ENCODE results near the gene MRPS10. TPM values are rescaled to one million over a fixed set of nuclear protein-coding genes. Genes with fewer than 3 reads are reported as not detected.
A peak's percentile ranks its signal among the peaks of the same experiment; 100 is the strongest.

MRPS10 gene
- total RNA-seq, 1 experiment from 2014 or later, result 62.9 TPM

- H3K36me3 Mint-ChIP-seq (ENCODE audit: insufficient read depth, unreplicated experiment), result peaks cover 27% of the 10 kb centered on the region
- H3K27me3 Mint-ChIP-seq (ENCODE audit: insufficient read depth, unreplicated experiment), result no peaks in the 10 kb centered on the region
- no peaks in the 10 kb centered on the region for H3K9me3 Mint-ChIP-seq (ENCODE audit: unreplicated experiment)
- peaks cover 47% of the 10 kb centered on the region for H3K4me1 Mint-ChIP-seq (ENCODE audit: insufficient read depth, unreplicated experiment)
- TF ChIP-seq CTCF (IDR thresholded peaks at IDR 0.05; ENCODE audit: unreplicated experiment), result no peak
- no peak for DNase-seq (ENCODE audit: unreplicated experiment)
- CTCF ChIA-PET, result interaction anchor here (0.6 to 4.3 kb wide), 3 partner anchors 181 to 656 kb away, joined by 3 to 19 read pairs (median 3); no protein-coding TSS in a partner anchor
- BruUV-seq (replicated peaks), result TSS peak; percentile 92
- H3K27ac Mint-ChIP-seq (ENCODE audit: low read depth, unreplicated experiment), result peak overlapping the region; percentile 92
- peak overlapping the region; percentile 73 for H3K4me3 Mint-ChIP-seq (ENCODE audit: unreplicated experiment)
- intact Hi-C loops (cut with micrococcal nuclease), result loop anchor here (5.0 kb wide), 1 partner anchor 177 kb away; no protein-coding TSS in a partner anchor
- POLR2A ChIA-PET, result interaction anchor here (0.6 to 5.3 kb wide), 16 partner anchors 8 to 378 kb away, joined by 3 to 56 read pairs (median 7); partner anchors contain the start of genes C6orf132, MRPS10, TAF8 and TRERF1
Measured at GRCh38 chr6:42225029-42225339, 7.3 kb upstream of the MRPS10 start.

GRCh38 chr6:42224222-42225028, 6.8 kb upstream of the MRPS10 start:
- H3K36me3 Mint-ChIP-seq (ENCODE audit: insufficient read depth, unreplicated experiment), result peaks cover 24% of the 10 kb centered on the region
- H3K9me3 Mint-ChIP-seq (ENCODE audit: unreplicated experiment), result no peaks in the 10 kb centered on the region
- H3K4me3 Mint-ChIP-seq (ENCODE audit: unreplicated experiment), result peak overlapping the region; percentile 73
- TF ChIP-seq CTCF (IDR thresholded peaks at IDR 0.05; ENCODE audit: unreplicated experiment), result no peak
- POLR2A ChIA-PET, result interaction anchor here (0.6 to 5.3 kb wide), 17 partner anchors 7 to 1128 kb away, joined by 3 to 56 read pairs (median 6); partner anchors contain the start of genes C6orf132, MRPS10, TAF8 and TRERF1
- H3K27me3 Mint-ChIP-seq (ENCODE audit: insufficient read depth, unreplicated experiment), result no peaks in the 10 kb centered on the region
- peak overlapping the region; percentile 92 for H3K27ac Mint-ChIP-seq (ENCODE audit: low read depth, unreplicated experiment)
- intact Hi-C loops (cut with micrococcal nuclease), result loop anchor here (5.0 kb wide), 1 partner anchor 178 kb away; no protein-coding TSS in a partner anchor
- peak; percentile 93 for DNase-seq (ENCODE audit: unreplicated experiment)
- peaks cover 44% of the 10 kb centered on the region for H3K4me1 Mint-ChIP-seq (ENCODE audit: insufficient read depth, unreplicated experiment)
- CTCF ChIA-PET, result interaction anchor here (0.6 to 4.3 kb wide), 6 partner anchors 11 to 656 kb away, joined by 3 to 19 read pairs (median 4); no protein-coding TSS in a partner anchor
- BruUV-seq (replicated peaks), result no TSS peak

- POLR2A ChIA-PET, result interaction anchor here (1.1 kb wide), 1 partner anchor 343 kb away, joined by 3 read pairs; no protein-coding TSS in a partner anchor
- Mint-ChIP-seq H3K4me1 (ENCODE audit: insufficient read depth, unreplicated experiment) (peaks cover 32% of the 10 kb centered on the region), H3K36me3 (ENCODE audit: insufficient read depth, unreplicated experiment) (peaks cover 10% of the 10 kb centered on the region), H3K9me3 (ENCODE audit: unreplicated experiment) (no peaks in the 10 kb centered on the region), H3K4me3 (ENCODE audit: unreplicated experiment) (no peak overlapping the region), H3K27ac (ENCODE audit: low read depth, unreplicated experiment) (no peak overlapping the region), H3K27me3 (ENCODE audit: insufficient read depth, unreplicated experiment) (no peaks in the 10 kb centered on the region)
- BruUV-seq (replicated peaks), result no TSS peak
- TF ChIP-seq CTCF (IDR thresholded peaks at IDR 0.05; ENCODE audit: unreplicated experiment), result no peak
- intact Hi-C loops (cut with micrococcal nuclease), result no loop called here
- CTCF ChIA-PET, result interaction anchor here (0.6 to 0.7 kb wide), 2 partner anchors 325 to 512 kb away, joined by 3 to 4 read pairs; no protein-coding TSS in a partner anchor
- DNase-seq (ENCODE audit: unreplicated experiment), result no peak
Measured at GRCh38 chr6:42222448-42222847, 4.8 kb upstream of the MRPS10 start.

GRCh38 chr6:42221546-42221945, 3.9 kb upstream of the MRPS10 start:
- no peak for DNase-seq (ENCODE audit: unreplicated experiment)
- H3K4me3 Mint-ChIP-seq (ENCODE audit: unreplicated experiment), result no peak overlapping the region
- no peaks in the 10 kb centered on the region for H3K9me3 Mint-ChIP-seq (ENCODE audit: unreplicated experiment)
- intact Hi-C loops (cut with micrococcal nuclease), result no loop called here
- H3K27me3 Mint-ChIP-seq (ENCODE audit: insufficient read depth, unreplicated experiment), result no peaks in the 10 kb centered on the region
- ChIA-PET CTCF (interaction anchor here (0.8 to 1.1 kb wide), 3 partner anchors 8 to 326 kb away, joined by 3 read pairs; no protein-coding TSS in a partner anchor), POLR2A (interaction anchor here (0.6 to 0.7 kb wide), 2 partner anchors 9 to 447 kb away, joined by 3 to 4 read pairs; no protein-coding TSS in a partner anchor)
- no TSS peak for BruUV-seq (replicated peaks)
- no peak overlapping the region for H3K27ac Mint-ChIP-seq (ENCODE audit: low read depth, unreplicated experiment)
- H3K4me1 Mint-ChIP-seq (ENCODE audit: insufficient read depth, unreplicated experiment), result peaks cover 25% of the 10 kb centered on the region
- H3K36me3 Mint-ChIP-seq (ENCODE audit: insufficient read depth, unreplicated experiment), result peaks cover 5% of the 10 kb centered on the region
- TF ChIP-seq CTCF (IDR thresholded peaks at IDR 0.05; ENCODE audit: unreplicated experiment), result no peak

Data from MCF 10A (cell line).